ENCODE data around the gene SCN2B. TPM values are rescaled to one million over a fixed set of nuclear protein-coding genes. Genes with fewer than 3 reads are reported as not detected.

The SCN2B gene
- total and polyA plus RNA-seq, 2 of the 4 experiments (the other 2 are of a cell fraction): under 0.01 to 0.05 TPM

DNA sequence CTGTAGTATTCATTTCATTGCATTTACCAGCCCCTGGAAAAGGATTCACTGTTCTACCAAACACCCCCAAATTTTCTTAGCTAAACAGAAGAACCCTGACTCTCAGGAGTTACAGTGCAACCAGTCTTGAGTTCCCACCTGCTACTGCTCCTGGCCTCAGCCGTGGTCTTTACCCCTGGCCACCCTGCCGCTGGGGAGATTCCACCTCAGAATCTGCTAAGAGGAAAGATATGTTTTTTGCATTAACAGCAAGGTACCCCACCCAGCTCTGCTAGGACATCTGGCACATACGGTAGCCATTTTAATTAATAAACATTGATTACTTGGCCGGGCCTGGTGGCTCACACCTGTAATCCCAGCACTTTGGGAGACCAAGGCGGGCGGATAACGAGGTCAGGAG is 39.3 kb upstream of the SCN2B start:
- Histone ChIP-seq H3K27me3 (ENCODE audit: control insufficient read depth, insufficient read depth, low read length) (peaks cover 16% of the 10 kb centered on the region), H3K9me3 (ENCODE audit: control insufficient read depth, insufficient read depth, low read length) (no peaks in the 10 kb centered on the region), H4K8ac (ENCODE audit: low read depth in 2 of 2, low read length in 2 of 2) (no peak overlapping the region), H3K23ac (ENCODE audit: low read depth, low read length) (no peak overlapping the region), H2AK9ac (replicated peaks; ENCODE audit: low read depth, low read length, poor library complexity) (no peak overlapping the region), H3K9me1 (ENCODE audit: insufficient read depth, low read length) (no peaks in the 10 kb centered on the region), H2BK20ac (ENCODE audit: low read depth, low read length) (no peak overlapping the region), H2AK5ac (ENCODE audit: low read depth, low read length) (no peak overlapping the region), H3K4me3 (ENCODE audit: insufficient read depth, low read depth, low read length) (no peak overlapping the region), H2AFZ (replicated peaks; ENCODE audit: low read length, poor library complexity) (no peak overlapping the region), H3K14ac (replicated peaks; ENCODE audit: low read depth, low read length) (no peak overlapping the region), H3K9ac (ENCODE audit: low read depth, low read length) (no peak overlapping the region), H3K4ac (ENCODE audit: low read depth, low read length) (no peak overlapping the region), H3K18ac (ENCODE audit: low read depth, low read length) (no peak overlapping the region), H3K27ac (ENCODE audit: insufficient read depth, low read length) (no peak overlapping the region), H3K56ac (ENCODE audit: extremely low read depth, insufficient read depth, low read length) (no peak overlapping the region), H2BK5ac (ENCODE audit: low read depth, low read length, poor library complexity, severe bottlenecking) (no peak overlapping the region), H2BK120ac (ENCODE audit: low read depth, low read length) (no peak overlapping the region), H3K4me2 (ENCODE audit: low read depth, low read length) (no peak overlapping the region), H3K4me1 (ENCODE audit: control insufficient read depth, insufficient read depth, low read length) (no peaks in the 10 kb centered on the region), H3K79me1 (ENCODE audit: low read depth in 1 of 2, low read length in 2 of 2) (no peaks in the 10 kb centered on the region), H4K5ac (ENCODE audit: low read depth, low read length) (no peak overlapping the region), H2BK15ac (ENCODE audit: low read depth, low read length) (no peak overlapping the region), H4K91ac (ENCODE audit: insufficient read depth, low read depth, low read length) (no peak overlapping the region), H4K20me1 (ENCODE audit: insufficient read depth, low read length) (no peaks in the 10 kb centered on the region), H3K36me3 (ENCODE audit: control insufficient read depth, insufficient read depth, low read length) (no peaks in the 10 kb centered on the region)
- WGBS, 2 experiments (ENCODE audit: extremely low coverage in 2 of 2, insufficient read length in 1 of 2): no CpG with 5 or more reads among the region's 7 CpGs
- no TSS peak for BruUV-seq (replicated peaks)
- POLR2A ChIA-PET (ENCODE audit: unreplicated experiment): no interaction called here
- intact Hi-C loops (cut with micrococcal nuclease) (no loop called here), in situ Hi-C loops (cut with MboI; ENCODE audit: low sequenced_read_pairs) (no loop called here), dilution Hi-C loops (cut with HindIII; ENCODE audit: low sequenced_read_pairs, unreplicated experiment) (no loop called here)
- CTCF ChIA-PET: no interaction called here
- TF ChIP-seq ELK1 (IDR thresholded peaks at IDR 0.05; ENCODE audit: borderline replicate concordance, low read depth, low read length) (no peak), MAZ (IDR thresholded peaks at IDR 0.05; ENCODE audit: borderline replicate concordance, low read depth, low read length) (no peak), MAFK (IDR thresholded peaks at IDR 0.05; ENCODE audit: low read depth, low read length) (no peak), RCOR1 (IDR thresholded peaks at IDR 0.05; ENCODE audit: insufficient replicate concordance, low read length) (no peak), USF2 (IDR thresholded peaks at IDR 0.05; ENCODE audit: low read depth, low read length) (no peak), MXI1 (IDR thresholded peaks at IDR 0.05; ENCODE audit: borderline replicate concordance, low read depth, low read length) (no peak), RAD21 (IDR thresholded peaks at IDR 0.05; ENCODE audit: low read length) (no peak), SMC3 (IDR thresholded peaks at IDR 0.05; ENCODE audit: low read depth, low read length) (no peak), NFE2L2 (IDR thresholded peaks at IDR 0.05; ENCODE audit: low read depth, low read length) (no peak), BHLHE40 (IDR thresholded peaks at IDR 0.05; ENCODE audit: low read depth, low read length) (no peak), POLR2A (IDR thresholded peaks at IDR 0.05; ENCODE audit: low read depth, low read length) (no peak), RFX5 (IDR thresholded peaks at IDR 0.05; ENCODE audit: low read depth, low read length) (no peak), CTCF (conservative IDR thresholded peaks at IDR 0.05; ENCODE audit: low read depth, low read length) (no peak), CEBPB (IDR thresholded peaks at IDR 0.05; ENCODE audit: low read depth, low read length) (no peak), CHD1 (IDR thresholded peaks at IDR 0.05; ENCODE audit: low read depth, low read length) (no peak)
- no peak for ATAC-seq (ENCODE audit: low read depth)
- no peak for DNase-seq

Data from IMR-90 (cell line).